Measurements from ENCODE around the gene XXYLT1.

GRCh38 chr3:195096053-195096452 lies 174.9 kb downstream of the XXYLT1 start:
- TF ChIP-seq CTCF (IDR thresholded peaks at IDR 0.05; ENCODE audit: low read depth, low read length, poor library complexity, severe bottlenecking) (no peak), EZH2phosphoT487 (IDR thresholded peaks at IDR 0.05; ENCODE audit: borderline replicate concordance, low read length) (no peak)

Measured in DOHH2 (cell line).